ENCODE results near the gene RAB7B. TPM values are rescaled to one million over a fixed set of nuclear protein-coding genes. Genes with fewer than 3 reads are reported as not detected.

Gene RAB7B
- total RNA-seq, 1 experiment from 2014 or later = 0.22 TPM

GRCh38 chr1:206012086-206012859 lies 9.1 kb upstream of the RAB7B start:
- BruUV-seq (replicated peaks) = no TSS peak
- POLR2A ChIA-PET = no interaction called here
- TF ChIP-seq REST (IDR thresholded peaks at IDR 0.05; ENCODE audit: low read depth) = no peak
- TF ChIP-seq CBX3 (IDR thresholded peaks at IDR 0.05; ENCODE audit: low read depth) = no peak
- TF ChIP-seq ZNF274 (IDR thresholded peaks at IDR 0.05; ENCODE audit: low read depth, low read length) = no peak
- TF ChIP-seq SIN3A (IDR thresholded peaks at IDR 0.05; ENCODE audit: low read depth) = no peak
- TF ChIP-seq CTCF (IDR thresholded peaks at IDR 0.05 in 2 of 3, conservative IDR thresholded peaks at IDR 0.05 in 1 of 3; ENCODE audit: borderline replicate concordance in 1 of 3, insufficient read depth in 1 of 3, low read depth in 2 of 3, low read length in 2 of 3) = no peak
- no peak for TF ChIP-seq TCF7L2 (IDR thresholded peaks at IDR 0.05; ENCODE audit: borderline replicate concordance, extremely low read depth, insufficient read depth, insufficient read length)
- no peak for TF ChIP-seq ELF1 (IDR thresholded peaks at IDR 0.05; ENCODE audit: borderline replicate concordance, low read depth)
- TF ChIP-seq RAD21 (IDR thresholded peaks at IDR 0.05; ENCODE audit: low read depth) = no peak
- TF ChIP-seq FOSL1 (IDR thresholded peaks at IDR 0.05; ENCODE audit: low read depth) = no peak
- TF ChIP-seq EGR1 (IDR thresholded peaks at IDR 0.05; ENCODE audit: low read depth) = no peak
- TF ChIP-seq YY1 (IDR thresholded peaks at IDR 0.05; ENCODE audit: extremely low read depth, insufficient replicate concordance, low read depth, low read length) = no peak
- no peak for TF ChIP-seq ZBTB33 (IDR thresholded peaks at IDR 0.05; ENCODE audit: extremely low read depth, insufficient replicate concordance, low read length)
- TF ChIP-seq POLR2AphosphoS5 (IDR thresholded peaks at IDR 0.05; ENCODE audit: low read depth, low read length) = no peak
- no peak for TF ChIP-seq EZH2phosphoT487 (IDR thresholded peaks at IDR 0.05; ENCODE audit: borderline replicate concordance)
- no peak for TF ChIP-seq SRF (IDR thresholded peaks at IDR 0.05; ENCODE audit: low read depth)
- TF ChIP-seq JUND (IDR thresholded peaks at IDR 0.05) = no peak
- TF ChIP-seq EZH2 (IDR thresholded peaks at IDR 0.05) = no peak
- no peak for TF ChIP-seq POLR2A (IDR thresholded peaks at IDR 0.05; ENCODE audit: borderline replicate concordance, extremely low read depth, insufficient read depth, insufficient read length)
- no peak for TF ChIP-seq ATF3 (IDR thresholded peaks at IDR 0.05)
- no peak for TF ChIP-seq SP1 (IDR thresholded peaks at IDR 0.05; ENCODE audit: low read depth)
- Histone ChIP-seq H3K9me2 (ENCODE audit: insufficient read depth) (no peaks in the 10 kb centered on the region), H3K4me2 (ENCODE audit: low read length) (no peak overlapping the region), H3K27me3 (ENCODE audit: insufficient read depth, low read length) (no peaks in the 10 kb centered on the region), H3K4me3 (replicated peaks in 1 of 2; ENCODE audit: low read depth in 1 of 2, low read length in 2 of 2) (no peak overlapping the region), H4K20me1 (ENCODE audit: insufficient read depth) (no peaks in the 10 kb centered on the region), H2AFZ (ENCODE audit: low read depth, low read length, poor library complexity, severe bottlenecking) (no peak overlapping the region), H3K4me1 (ENCODE audit: control insufficient read depth in 1 of 2, insufficient read depth in 2 of 2, low read length in 2 of 2) (peaks cover 0 to 2% of the 10 kb centered on the region in 2 experiments; a peak in 1 of 4 replicates), H3K27ac (ENCODE audit: low read depth, low read length) (no peak overlapping the region), H3K9me3 (ENCODE audit: control insufficient read depth in 1 of 2, insufficient read depth in 1 of 2, low read depth in 1 of 2, low read length in 2 of 2) (no peaks in the 10 kb centered on the region), H3K36me3 (ENCODE audit: control insufficient read depth in 1 of 2, insufficient read depth in 2 of 2, low read length in 2 of 2) (no peaks in the 10 kb centered on the region), H3K79me2 (ENCODE audit: insufficient read depth, low read length) (no peaks in the 10 kb centered on the region), H3K9ac (ENCODE audit: low read length) (no peak overlapping the region)
- no peak for DNase-seq (ENCODE audit: low read depth, low spot score)
- ATAC-seq = 0 out of 2 replicates have a peak, but pooled peaks have one; percentile 42
- intact Hi-C loops (cut with micrococcal nuclease) = no loop called here
- RAD21 ChIA-PET (ENCODE audit: low non-redundant PET in 1 of 2, low total read pairs in 2 of 2, uncharacterized antibody in 2 of 2, unreplicated experiment in 2 of 2) = no interaction called here
- CTCF ChIA-PET = no interaction called here
